GM19351 (cell line): ENCODE results near the gene SLC18A3.

Experiments
- ATAC-seq: cut with Tn5 transposase; IDR thresholded peaks from one replicate; pipeline ENCODE4 v1.9.1; 2021; ENCODE audit warnings: mild to moderate bottlenecking, moderate library complexity; ENCODE audit not compliant: unreplicated experiment

The SLC18A3 gene

DNA sequence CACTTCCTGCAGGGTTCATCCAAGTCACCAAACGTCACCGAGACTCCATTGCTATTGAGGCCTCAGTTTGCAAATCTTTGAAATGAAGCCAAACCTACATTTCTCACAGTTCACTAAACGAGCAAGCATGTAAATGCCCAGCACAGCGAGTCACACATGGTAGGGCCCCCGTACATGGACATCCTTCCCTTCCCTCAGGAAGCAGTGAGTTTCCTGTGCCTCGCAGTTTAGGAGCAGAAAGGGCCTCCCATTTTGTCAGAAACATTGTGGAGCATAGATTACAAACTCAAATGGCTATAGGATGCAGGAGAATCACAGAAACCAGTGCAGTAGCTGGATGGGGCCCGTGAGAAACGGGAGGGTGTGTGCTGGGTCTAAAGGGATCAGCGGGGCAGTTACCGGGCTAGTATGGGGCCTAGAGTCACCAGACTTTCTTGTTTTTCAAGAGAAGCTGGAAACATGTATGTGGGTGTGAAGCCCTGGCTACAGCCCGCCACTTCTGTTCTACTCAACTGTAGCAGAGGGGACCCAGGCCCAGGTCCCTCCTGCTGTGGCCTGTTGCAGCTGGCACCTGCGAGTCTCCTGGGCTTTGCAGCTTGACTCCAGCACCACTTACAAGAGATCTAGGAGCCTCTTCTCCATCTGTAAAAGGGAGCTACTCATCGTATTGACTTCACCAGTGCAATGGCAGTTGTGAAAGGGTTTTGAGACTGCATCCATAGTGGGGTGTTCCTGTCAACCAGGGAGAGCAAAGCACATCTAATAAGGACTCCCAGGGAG is 14.2 kb upstream of the SLC18A3 start:
- ATAC-seq: no peak

DNA sequence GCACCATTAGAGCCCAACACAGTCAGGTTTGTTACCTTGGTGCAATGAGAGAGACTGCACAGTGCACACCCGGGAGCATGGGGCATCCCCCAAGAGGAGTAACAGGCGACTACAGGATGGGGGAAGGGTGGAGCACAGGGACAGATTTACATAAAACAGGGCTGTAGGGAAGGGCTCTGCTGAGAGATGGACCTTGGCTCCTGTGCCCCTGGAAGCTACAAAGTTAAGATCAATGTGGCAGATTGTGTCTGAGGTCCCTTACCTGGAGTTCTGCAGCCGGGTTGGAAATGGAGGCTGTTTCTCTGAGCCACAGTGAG is 13.7 kb upstream of the SLC18A3 start:
- no peak for ATAC-seq

DNA sequence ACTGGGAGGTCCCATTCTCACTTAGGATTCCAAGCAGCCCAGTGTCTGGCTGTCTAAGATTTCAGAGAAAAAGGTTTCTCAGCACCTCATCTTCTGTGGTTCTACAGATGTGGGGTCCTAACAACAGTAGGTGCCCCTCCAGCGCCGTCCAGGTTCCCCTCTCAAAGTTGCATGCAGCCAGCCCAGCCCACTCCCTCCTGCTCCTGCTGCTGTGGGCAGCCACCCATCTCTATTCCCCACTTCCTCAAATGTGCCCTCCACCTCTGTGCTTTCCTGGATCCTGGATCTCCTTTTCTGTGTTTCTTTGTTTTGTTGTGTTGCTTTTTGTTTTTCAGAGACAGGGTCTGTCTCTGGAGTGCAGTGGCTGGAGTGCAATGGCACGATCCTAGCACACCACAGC is 13.3 kb upstream of the SLC18A3 start:
- no peak for ATAC-seq

DNA sequence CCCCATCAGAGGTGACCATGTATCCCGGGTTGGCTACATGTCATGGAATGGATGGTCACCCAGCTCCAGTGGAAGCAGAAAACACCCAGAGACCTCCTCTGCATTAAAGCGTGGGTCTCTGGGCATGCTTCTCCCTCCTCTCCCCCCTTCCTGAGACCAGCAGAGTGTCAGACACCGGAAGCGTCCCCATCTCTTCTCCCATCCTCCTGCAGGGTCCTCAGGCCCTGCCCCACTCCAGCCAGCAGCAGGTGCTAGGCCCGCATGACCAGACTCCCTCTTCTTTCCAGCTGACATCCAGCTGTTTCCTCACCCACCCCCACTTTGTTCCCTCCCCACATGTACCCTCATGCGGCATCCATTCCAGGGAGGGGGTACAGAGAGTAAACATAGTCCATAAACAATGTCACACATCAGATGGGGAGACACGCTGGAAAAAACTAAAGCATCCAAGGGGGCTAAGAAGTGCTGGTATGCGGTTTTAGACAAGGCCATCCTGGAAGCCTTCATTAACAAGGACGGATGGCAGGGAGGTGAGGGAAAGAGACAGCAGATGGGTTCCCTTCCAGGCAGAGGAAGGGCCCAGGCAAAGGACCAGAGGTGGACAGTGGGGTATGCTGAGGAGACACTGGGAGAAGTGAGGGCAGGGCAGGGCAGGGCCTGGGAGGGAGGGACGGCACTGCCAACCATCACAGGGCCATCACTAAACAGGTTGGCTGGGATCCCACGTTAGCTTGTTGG is 12.5 kb upstream of the SLC18A3 start:
- ATAC-seq: no peak

DNA sequence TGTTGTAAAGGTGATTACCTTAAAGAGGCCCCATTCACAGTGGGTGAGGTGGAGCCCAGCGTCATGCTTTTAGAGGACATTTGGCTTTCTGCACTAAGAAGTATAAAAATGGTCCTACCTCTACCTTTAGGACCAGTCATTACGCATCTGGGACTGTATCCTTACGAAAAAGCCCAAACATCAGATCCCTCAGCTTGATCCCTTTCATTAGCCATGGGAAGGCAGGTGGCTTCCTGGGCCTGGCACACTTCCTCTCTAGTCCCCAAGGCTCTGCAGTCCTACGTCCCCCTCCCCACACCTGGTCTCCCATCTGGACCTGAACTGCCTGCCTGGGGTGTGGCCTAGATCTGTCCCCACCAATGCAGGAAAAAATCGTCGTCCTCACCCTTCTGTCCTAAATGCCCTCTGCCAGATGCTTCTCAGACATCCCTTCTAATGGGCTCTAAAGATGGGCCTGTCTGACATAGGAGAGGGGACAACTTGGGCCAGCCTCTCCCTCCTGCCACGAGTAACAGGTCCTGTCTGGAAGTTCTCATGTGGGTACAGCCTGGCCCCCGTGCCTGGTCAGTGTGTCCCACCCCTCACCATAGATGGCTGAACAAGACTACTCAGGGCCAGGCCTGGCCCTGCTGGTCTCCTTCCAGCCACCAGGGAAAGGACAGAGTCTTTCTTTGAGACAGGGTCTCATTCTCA is 11.8 kb upstream of the SLC18A3 start:
- no peak for ATAC-seq

DNA sequence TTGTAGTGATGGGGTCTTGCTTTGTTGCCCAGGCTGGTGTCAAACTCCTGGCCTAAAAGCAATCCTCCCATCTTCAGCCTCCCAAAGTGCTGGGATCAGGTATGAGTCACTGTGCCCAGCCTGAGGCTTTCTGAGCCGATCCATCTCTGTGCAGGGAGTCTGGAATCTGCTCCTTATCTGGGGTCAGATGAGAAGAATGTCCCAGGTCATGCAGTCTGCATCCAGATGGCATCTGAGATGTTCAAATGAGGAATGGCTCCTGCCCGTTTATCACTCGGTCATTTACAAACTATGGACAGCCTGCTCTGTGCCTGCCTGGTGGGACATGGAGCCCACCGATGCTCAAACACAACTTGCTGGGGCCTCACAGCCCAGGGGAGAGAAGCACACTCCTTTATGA is 11.1 kb upstream of the SLC18A3 start:
- ATAC-seq: no peak

DNA sequence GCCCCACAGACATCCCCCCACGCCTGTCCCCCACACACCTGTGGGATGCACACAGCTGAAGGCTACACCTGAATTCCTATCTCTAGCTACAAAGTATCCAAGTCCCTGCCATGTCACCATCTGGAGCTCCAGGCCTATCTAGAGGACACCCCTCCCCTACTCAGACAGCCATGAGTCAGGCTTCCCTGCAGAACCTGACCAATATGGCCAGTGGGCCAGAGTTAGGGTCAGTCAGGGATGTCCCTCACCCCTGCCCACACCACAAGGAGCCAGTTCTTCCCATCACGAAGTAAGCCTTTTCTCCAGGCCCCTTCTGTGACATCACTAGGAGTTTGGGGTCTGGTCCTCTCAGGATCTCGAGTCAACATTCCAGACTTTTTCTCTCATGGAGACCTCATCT is 10.6 kb upstream of the SLC18A3 start:
- ATAC-seq: no peak

DNA sequence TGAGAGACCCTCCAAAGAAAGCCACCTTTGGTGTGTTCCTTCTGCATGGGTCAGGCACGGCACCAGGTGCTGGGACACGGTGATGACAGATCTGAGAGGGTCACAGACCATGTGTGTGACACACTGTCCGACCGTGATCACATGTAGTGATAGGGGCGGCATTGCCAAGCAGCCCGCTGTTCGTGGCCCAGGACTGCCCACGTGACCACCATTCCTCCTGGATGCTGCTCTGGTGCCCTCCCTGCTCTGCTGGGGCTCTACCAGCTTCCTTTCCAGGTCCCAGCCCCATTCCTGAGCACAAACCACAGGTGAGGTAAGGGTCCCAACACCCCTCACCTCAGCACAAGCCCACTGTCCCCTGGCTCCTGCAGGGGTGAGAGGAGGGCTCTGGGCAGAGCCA is 10.1 kb upstream of the SLC18A3 start:
- ATAC-seq: no peak

DNA sequence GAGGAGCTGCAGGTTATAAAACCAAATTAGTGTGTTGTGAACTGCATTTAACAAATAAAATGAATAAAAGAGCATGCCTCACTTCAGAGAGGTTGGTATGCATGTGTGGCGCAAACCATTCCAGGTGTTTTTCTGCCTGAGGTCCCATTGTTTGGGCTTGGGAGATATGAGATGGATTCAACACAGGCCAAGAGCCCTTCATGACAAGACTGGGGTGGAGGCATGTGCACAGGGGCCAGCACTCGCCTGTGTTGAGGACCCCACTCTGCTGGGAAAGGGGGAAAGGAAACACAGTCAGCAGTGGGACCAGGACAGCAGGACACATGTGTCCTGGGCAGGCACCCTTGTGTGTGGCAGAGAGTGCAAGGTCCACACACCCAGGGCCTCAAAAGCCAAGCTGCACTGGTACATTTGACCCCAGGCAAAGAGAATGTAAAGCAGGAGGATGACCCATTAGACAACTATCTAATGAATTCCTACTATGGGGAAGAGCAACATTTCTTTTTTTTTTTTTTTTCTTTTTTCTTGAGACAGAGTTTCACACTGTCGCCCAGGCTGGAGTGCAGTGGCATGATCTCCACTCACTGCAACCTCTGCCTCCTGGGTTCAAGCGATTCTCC is 9.2 kb upstream of the SLC18A3 start:
- no peak for ATAC-seq

DNA sequence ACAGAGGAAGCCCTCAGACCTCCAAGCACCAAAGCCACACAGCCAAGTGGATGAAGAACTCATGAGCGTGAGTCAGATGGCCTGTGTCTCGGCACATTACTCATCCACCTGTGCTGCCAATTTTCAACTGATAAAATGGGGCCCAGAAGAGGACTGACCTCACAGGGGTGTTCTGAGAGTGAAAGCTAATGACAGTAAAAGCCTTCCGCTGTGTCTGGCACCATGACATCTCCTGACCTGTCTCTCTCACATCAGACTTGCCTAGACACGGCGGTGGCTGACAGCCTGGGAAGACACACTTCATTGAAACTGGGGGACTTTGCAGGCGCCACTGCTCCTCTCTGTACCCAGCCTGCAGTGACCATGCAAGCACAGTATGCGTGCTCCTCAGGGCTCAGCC is 8.3 kb upstream of the SLC18A3 start:
- ATAC-seq: no peak

DNA sequence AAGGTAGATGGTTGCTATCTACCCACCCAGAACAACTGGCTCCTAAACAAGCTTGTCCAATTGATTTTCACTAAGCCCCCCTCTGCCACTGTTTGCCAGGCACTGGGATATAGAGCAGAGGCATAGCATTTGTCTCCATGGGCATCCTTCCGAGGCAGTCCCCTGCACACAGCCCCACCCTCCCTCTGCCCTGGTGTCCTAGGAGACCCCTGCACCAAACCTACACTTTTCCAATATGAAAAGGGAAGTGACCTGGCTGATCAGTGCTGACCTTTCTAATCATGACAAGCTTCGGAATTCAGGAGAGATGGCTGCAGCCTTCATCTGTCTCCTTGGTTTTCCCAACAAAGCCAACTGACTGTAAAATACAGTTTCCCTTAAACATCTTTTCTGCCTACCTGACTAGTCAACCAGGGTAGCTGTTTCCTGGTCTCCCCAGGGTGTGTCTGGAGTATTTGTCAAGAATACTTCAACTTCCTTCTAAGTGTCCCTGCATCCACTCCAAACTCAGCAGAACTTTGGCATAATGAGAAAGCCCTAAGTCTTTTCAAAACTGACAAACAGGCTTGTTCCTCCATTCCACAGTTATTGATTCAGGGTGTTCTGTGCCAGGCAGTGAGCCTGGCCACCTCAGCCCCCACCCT is 7.6 kb upstream of the SLC18A3 start:
- ATAC-seq: no peak

DNA sequence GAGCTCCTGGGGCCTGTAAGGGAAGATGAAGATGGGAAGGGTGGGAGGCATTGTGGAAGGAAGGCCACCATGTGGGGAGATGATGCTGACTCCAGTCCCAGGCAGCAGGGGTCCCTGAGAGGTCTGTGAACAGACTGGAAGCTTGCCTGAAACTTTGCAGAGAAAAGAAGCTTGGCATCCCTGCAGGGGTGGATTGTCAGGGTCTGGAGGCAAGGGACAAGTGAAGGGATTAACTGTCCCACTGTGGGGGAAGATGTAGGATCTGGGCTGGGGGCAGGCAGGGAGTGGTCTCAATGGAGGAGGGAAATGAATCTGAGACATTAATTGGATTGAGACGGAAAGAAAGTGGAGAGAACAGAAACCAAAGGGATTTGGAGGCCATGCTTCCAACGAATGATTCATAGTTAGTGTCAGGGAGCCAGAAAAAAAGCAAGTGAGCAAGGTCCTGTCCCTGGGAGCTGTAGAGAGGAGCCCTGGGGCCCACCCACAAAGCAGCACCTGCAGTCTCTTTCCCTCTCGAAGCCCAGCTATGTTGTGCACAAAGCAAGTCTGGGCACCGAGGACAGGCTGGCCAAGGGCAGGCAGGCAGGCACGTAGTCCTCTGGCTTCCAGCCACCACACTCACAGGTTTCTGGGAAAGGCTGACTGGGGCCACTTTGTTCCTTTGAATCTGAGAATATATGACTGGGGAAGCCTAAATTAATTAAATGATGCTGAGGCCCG is 4.7 kb upstream of the SLC18A3 start:
- ATAC-seq: no peak

DNA sequence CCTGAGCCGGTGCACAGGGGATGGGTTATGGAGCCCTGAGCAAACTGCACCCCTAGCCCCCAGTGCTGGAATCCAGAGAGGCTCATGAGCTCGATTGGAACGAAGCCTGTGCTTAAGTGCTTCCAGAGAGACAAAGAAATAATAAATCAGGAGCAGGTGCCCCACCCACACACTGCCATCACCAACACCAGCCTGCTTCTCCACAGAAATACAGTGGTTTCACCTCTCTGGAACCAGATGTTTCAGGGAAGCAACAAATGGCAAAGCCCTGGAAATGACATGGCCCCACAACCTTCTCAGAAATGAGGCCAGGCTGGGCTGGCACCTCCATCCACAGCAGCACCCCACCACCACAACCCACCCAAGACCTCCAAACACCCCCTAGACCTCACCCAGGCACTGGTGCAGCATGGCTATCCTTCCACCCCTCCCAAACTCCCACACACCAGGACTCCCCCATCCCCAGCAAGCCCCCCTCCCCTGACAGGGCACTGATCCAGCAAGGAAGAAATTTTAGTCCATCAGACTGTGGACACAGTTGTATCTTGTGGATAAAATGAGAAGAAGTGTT is 4.1 kb upstream of the SLC18A3 start:
- no peak for ATAC-seq

DNA sequence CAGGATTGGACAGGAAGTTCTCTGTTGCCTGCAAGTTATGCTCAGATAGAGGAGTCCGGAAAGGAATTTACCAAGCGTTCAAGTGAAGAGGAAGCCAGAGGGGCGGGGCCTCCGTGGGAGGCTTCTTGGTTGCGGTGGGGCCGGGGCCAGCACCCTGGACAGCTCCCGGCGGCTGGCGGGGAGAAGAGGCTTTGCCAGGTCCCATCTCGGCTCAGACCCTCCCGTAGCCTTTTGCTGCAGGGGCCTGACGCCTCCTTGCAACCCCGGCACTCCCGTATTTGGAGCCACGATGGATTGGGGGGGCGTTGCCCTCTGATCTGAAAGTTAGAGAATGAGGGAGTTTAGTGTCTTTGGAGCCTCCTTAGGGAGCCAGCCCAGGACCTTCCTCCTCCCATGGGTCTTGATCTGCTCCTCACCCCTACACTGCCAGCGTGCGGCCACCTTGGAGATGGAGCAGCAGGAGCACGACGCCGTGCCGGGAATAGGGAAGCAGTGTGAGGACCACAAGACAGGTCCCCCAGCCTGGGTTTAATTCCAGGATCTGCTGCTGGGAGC is 3.1 kb upstream of the SLC18A3 start:
- peak; percentile 81 for ATAC-seq

DNA sequence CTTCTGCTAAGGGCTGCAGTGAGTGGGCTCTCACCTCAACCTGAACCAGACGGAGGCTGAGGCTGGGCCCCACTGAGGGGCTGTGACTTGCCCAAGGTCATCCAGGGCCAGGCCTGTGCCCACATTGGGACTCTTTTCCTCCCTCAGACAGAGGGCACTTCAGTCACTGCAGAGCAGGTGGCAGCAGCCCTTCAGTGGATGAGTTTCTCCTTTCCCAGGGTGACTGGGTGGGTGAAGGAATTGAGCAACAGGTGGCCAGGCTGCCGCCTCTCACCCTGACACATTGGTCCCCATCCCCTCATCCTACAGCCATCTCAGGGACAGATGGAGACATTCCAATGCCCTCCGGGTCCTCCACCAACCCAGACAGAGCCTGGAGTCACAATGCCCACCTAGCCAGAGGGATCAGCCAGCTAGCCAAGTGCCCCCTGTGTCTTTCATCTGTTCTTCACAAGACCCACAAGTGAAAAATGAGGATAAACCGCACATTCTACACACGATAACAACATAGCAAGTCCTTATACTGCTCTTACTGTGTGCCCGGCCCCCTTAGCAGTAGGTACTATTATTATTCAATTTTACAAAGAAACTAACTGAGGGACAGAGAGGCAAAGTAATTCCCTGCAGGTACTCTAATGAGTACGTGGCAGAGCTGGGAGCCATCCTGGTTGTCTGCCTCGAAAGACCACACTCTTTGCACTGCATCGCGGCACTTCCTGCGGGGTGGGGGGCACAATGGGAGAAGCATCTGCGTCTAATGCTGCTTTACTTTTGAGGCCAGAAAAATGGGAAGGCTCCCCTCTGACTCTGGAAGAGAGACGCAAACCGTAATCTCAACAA is 1.7 kb upstream of the SLC18A3 start:
- ATAC-seq: no peak

DNA sequence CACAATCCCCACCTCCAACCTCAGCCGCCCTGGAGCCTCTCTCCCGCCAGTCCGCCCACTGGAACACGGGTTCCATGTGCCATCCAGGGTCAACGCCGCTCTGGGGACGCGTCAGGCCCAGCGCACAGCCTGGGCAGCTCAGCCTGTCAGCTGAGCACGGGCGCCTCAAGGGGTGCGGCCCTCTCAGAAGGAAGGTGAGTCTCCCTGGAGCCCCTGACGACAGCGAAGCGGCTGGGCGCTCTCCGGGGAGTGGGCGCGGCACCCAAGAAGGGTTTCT is 1.2 kb upstream of the SLC18A3 start:
- ATAC-seq: no peak

DNA sequence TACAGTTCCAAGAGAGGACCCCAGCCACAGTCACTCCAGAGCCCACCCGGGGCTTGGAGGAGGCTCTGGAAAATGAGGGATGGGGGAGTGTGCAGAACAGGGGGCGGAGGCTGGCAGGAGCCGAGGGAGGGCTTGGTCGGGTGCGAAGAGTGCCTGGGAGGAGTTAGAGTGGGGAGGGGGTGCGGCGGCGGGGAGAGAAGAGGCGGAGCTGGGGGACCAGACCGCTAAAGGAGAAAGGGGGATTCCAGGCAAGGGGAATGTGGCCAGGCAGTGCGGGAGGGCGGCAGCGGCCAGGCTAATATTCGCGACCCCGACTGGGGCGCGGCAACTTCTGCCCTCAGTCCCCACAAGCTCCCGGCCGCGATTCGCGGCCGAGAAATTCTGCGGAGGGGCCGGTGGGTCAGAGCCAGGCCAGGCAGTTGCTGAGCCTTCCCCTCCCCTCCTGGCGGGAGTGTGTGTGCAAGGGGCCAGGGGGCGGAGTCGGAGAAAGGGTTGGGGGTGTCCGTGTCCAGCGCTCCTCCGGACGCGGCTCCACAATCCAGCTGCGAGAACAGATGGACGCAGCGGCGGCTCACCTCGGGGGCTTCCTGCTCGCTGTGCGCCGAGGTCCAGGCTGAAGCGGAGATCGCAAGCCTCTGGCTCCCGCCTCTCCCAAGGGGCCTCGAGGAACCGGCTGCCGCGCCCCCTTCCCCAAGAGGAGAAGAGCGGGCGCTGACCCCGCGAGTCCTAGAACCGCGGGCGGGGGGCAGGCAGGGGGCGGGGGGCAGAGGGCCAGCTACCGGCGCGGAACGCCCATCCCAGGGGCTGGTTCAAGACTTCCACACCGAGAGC is 612 bp upstream of the SLC18A3 start:
- ATAC-seq: no peak

DNA sequence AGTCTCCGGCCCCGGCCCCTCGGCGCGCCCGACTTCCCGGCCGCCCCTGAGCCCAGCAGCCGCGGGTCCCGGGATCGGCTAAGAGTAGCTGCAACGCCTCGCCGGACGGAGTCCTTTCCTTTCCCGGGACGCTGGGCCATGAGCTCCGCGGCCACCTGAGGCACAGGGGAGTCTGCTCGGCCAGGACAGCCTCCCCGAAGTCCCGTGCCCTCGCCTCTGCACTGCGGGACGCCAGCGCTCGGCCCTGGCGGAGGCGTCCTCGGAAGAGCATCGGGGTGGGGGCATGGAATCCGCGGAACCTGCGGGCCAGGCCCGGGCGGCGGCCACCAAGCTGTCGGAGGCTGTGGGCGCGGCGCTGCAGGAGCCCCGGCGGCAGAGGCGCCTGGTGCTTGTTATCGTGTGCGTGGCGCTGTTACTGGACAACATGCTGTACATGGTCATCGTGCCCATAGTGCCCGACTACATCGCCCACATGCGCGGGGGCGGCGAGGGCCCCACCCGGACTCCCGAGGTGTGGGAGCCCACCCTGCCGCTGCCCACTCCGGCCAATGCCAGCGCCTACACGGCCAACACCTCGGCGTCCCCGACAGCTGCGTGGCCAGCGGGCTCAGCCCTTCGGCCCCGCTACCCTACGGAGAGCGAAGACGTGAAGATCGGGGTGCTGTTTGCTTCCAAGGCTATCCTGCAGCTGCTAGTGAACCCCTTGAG is 502 bp downstream of the SLC18A3 start:
- no peak for ATAC-seq
